ENCODE results near the gene DAGLB. TPM values are rescaled to one million over a fixed set of nuclear protein-coding genes. Genes with fewer than 3 reads are reported as not detected.
"Not testable (repeated sequence)": the region's sequence is repeated elsewhere in the genome, so short reads cannot be mapped to it uniquely, and the experiment has no call there.

The DAGLB gene
- total RNA-seq, 1 donor from 2014 or later = 13.6 TPM

GRCh38 chr7:6475433-6476186 is 27.9 kb upstream of the DAGLB start:
- DNase-seq (ENCODE audit: low read depth) = no peak
- Histone ChIP-seq H3K27me3 (ENCODE audit: control insufficient read depth, insufficient read depth, low read length) (no peaks in the 10 kb centered on the region), H3K4me3 (ENCODE audit: low read depth, low read length) (no peak overlapping the region), H3K36me3 (ENCODE audit: control insufficient read depth, insufficient read depth, low read length) (no peaks in the 10 kb centered on the region)
- TF ChIP-seq CTCF (IDR thresholded peaks at IDR 0.05; ENCODE audit: insufficient read depth, low read length, poor library complexity, severe bottlenecking) = no peak

- no peak for TF ChIP-seq CTCF (IDR thresholded peaks at IDR 0.05; ENCODE audit: insufficient read depth, low read length, poor library complexity, severe bottlenecking)
- peaks cover 3% of the 10 kb centered on the region for H3K36me3 ChIP-seq (ENCODE audit: control insufficient read depth, insufficient read depth, low read length)
Measured at GRCh38 chr7:6465862-6466261, 18.1 kb upstream of the DAGLB start.

DNA sequence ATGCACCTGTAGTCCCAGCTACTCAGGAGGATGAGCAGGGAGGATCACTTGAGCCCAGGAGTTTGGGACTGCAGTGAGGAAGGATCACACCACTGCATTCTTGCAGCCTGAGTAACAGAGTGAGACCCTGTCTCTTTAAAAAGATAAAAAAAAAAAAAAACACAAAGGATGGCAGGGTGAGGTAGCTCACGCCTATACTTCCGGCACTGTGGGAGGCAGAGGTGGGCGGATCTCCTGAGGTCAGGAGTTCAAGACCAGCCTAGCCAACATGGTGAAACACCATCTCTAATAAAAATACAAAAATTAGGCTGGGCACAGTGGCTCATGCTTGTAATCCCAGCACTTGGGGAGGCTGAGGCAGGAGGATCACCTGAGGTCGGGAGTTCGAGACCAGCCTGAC is 15.9 kb upstream of the DAGLB start:
- H3K4me3 ChIP-seq (ENCODE audit: low read depth, low read length); DNase-seq (ENCODE audit: low read depth); H3K27me3 ChIP-seq (ENCODE audit: control insufficient read depth, insufficient read depth, low read length); H3K36me3 ChIP-seq (ENCODE audit: control insufficient read depth, insufficient read depth, low read length): not testable (repeated sequence)

More at GRCh38 chr7:6465862-6466261, 18.1 kb upstream of the DAGLB start:
- no peak overlapping the region for H3K4me3 ChIP-seq (ENCODE audit: low read depth, low read length)
- no peak for DNase-seq (ENCODE audit: low read depth)
- no peaks in the 10 kb centered on the region for H3K27me3 ChIP-seq (ENCODE audit: control insufficient read depth, insufficient read depth, low read length)

GRCh38 chr7:6461946-6462550 is 14.3 kb upstream of the DAGLB start:
- peaks cover 3% of the 10 kb centered on the region for H3K36me3 ChIP-seq (ENCODE audit: control insufficient read depth, insufficient read depth, low read length)
- no peaks in the 10 kb centered on the region for H3K27me3 ChIP-seq (ENCODE audit: control insufficient read depth, insufficient read depth, low read length)
- H3K4me3 ChIP-seq (ENCODE audit: low read depth, low read length) = no peak overlapping the region
- TF ChIP-seq CTCF (IDR thresholded peaks at IDR 0.05; ENCODE audit: insufficient read depth, low read length, poor library complexity, severe bottlenecking) = no peak
- no peak for DNase-seq (ENCODE audit: low read depth)

GRCh38 chr7:6460990-6461584 is 13.3 kb upstream of the DAGLB start:
- Histone ChIP-seq H3K27me3 (ENCODE audit: control insufficient read depth, insufficient read depth, low read length) (no peaks in the 10 kb centered on the region), H3K36me3 (ENCODE audit: control insufficient read depth, insufficient read depth, low read length) (no peaks in the 10 kb centered on the region), H3K4me3 (ENCODE audit: low read depth, low read length) (no peak overlapping the region)
- TF ChIP-seq CTCF (IDR thresholded peaks at IDR 0.05; ENCODE audit: insufficient read depth, low read length, poor library complexity, severe bottlenecking) = no peak
- no peak for DNase-seq (ENCODE audit: low read depth)

DNA sequence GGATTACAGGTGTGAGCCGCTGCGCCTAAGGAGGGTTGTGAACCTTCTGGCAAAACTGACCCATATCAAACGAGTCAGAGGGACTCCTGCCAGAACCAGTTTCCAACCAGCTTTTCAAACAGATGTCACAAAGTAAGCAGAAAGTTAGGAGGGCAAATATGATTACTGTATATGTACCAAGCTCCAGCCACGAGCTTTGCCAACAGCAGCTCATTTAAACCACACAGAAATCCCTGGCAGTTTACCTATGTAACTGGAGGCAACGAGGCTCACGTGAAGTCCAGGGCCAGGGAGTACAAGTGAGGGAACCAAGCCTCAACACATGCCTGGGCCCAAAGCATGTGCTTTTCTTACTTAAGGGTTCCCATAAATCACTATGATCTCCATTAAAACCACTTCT is 12.5 kb upstream of the DAGLB start:
- no peak for DNase-seq (ENCODE audit: low read depth)
- no peaks in the 10 kb centered on the region for H3K36me3 ChIP-seq (ENCODE audit: control insufficient read depth, insufficient read depth, low read length)

DNA sequence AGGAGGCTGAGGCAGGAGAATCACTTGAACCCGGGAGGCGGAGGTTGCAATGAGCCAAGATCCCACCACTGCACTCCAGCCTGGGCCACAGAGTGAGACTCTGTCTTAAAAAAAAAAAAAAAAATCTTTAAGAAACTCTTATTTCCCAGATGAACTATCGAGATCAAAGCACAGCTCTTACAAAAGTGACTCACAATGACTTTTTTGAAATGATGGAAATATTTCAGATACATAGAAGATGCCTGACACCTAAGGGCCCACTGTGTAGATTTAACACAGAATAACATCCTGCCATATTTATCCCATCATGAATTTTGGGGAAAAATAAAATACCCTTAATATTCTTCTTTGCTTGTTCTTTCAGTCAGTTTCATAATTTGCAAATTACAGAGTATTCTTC is 10.9 kb upstream of the DAGLB start:
- H3K27me3 ChIP-seq (ENCODE audit: control insufficient read depth, insufficient read depth, low read length); H3K36me3 ChIP-seq (ENCODE audit: control insufficient read depth, insufficient read depth, low read length); DNase-seq (ENCODE audit: low read depth); H3K4me3 ChIP-seq (ENCODE audit: low read depth, low read length): not testable (repeated sequence)

More for the DNA sequence above, 12.5 kb upstream of the DAGLB start:
- TF ChIP-seq CTCF (IDR thresholded peaks at IDR 0.05; ENCODE audit: insufficient read depth, low read length, poor library complexity, severe bottlenecking) = no peak
- H3K4me3 ChIP-seq (ENCODE audit: low read depth, low read length) = no peak overlapping the region
- H3K27me3 ChIP-seq (ENCODE audit: control insufficient read depth, insufficient read depth, low read length) = no peaks in the 10 kb centered on the region
